Endodermal cell (in vitro differentiated cells): ENCODE results near the gene SPX. TPM values are rescaled to one million over a fixed set of nuclear protein-coding genes. Genes with fewer than 3 reads are reported as not detected.
A peak's percentile ranks its signal among the peaks of the same experiment; 100 is the strongest.

ENCODE experiments used
- DNase-seq: peaks from one replicate; pipeline ENCODE4 v3.0.0-alpha.2; 2017
- H3K27ac ChIP-seq: 2 replicates; pipeline ENCODE4 v1.5.1; 2013; ENCODE audit warnings: mild to moderate bottlenecking, low read depth, low read length, moderate library complexity
- H3K27me3 ChIP-seq: 2 replicates; pipeline ENCODE4 v1.6.1; 2013; ENCODE audit warnings: mild to moderate bottlenecking, low read length, moderate library complexity; ENCODE audit not compliant: insufficient read depth, control insufficient read depth, poor library complexity, severe bottlenecking
- H3K36me3 ChIP-seq: 2 replicates; pipeline ENCODE4 v1.7.0; 2013; ENCODE audit warnings: mild to moderate bottlenecking, low read length, moderate library complexity; ENCODE audit not compliant: control insufficient read depth, insufficient read depth
- H3K4me1 ChIP-seq: one replicate; pipeline ENCODE4 v1.7.0; 2013; ENCODE audit warnings: low read length; ENCODE audit not compliant: control insufficient read depth, insufficient read depth
- H3K4me3 ChIP-seq: 2 replicates; pipeline ENCODE4 v1.5.1; 2013; ENCODE audit warnings: mild to moderate bottlenecking, low read length, moderate library complexity
- H3K9ac ChIP-seq: 2 replicates; pipeline ENCODE4 v1.6.1; 2013; ENCODE audit warnings: mild to moderate bottlenecking, low read length, moderate library complexity; ENCODE audit not compliant: poor library complexity, severe bottlenecking; ENCODE audit errors: extremely low read depth
- H3K9me3 ChIP-seq: 2 replicates; pipeline ENCODE4 v1.6.1; 2013; ENCODE audit warnings: mild to moderate bottlenecking, low read length, moderate library complexity; ENCODE audit not compliant: control insufficient read depth
- H3K27ac Mint-ChIP-seq: 2 replicates; pipeline ENCODE4 v1.8.0; 2020; ENCODE audit warnings: mixed read lengths
- H3K27me3 Mint-ChIP-seq: 2 replicates; pipeline ENCODE4 v1.8.0; 2021; ENCODE audit warnings: mild to moderate bottlenecking, mixed read lengths; ENCODE audit not compliant: insufficient read depth
- H3K36me3 Mint-ChIP-seq: 2 replicates; pipeline ENCODE4 v1.8.0; 2020; ENCODE audit warnings: low read depth, mixed read lengths
- H3K4me1 Mint-ChIP-seq: 2 replicates; pipeline ENCODE4 v1.8.0; 2020; ENCODE audit warnings: mixed read lengths
- H3K4me3 Mint-ChIP-seq: 2 replicates; pipeline ENCODE4 v1.8.0; 2020; ENCODE audit warnings: mild to moderate bottlenecking, moderate library complexity, mixed read lengths
- H3K9me3 Mint-ChIP-seq: 2 replicates; pipeline ENCODE4 v1.8.0; 2020; ENCODE audit warnings: mild to moderate bottlenecking, mixed read lengths
- WGBS, 2 experiments: methylation state at CpG; one replicate each; pipeline versions ENCODE4 v1.1.5 to v1.1.7; 2013; ENCODE audit warnings: missing lambda C conversion rate in 2 of 2, mixed read lengths in 1 of 2; ENCODE audit not compliant: insufficient coverage in 1 of 2, insufficient read length in 1 of 2; 5-methylcytosine and 5-hydroxymethylcytosine counted together
- total RNA-seq, 2 donors: library from RNA; stranded (reverse); fragmentation: NEBNext Ultra II Directional in 1 of 2; extraction: Animal tissue kit (Norgen Biotek cat#: 25700) in 1 of 2; gene quantifications; 2 replicates in 1 of 2; 3 replicates in 1 of 2; pipeline ENCODE4 v1.2.1, GENCODE V29; 2021
- TF ChIP-seq, protein P1 (sequence below): fragments of 200-600 bp; sonication (generic); conservative IDR thresholded peaks from 2 replicates; pipeline ENCODE4 v1.5.0; 2021; ENCODE audit warnings: antibody characterized with exemption, mild to moderate bottlenecking

The SPX gene
- total RNA-seq, 2 donors from 2014 or later: 0.38 to 0.48 TPM

DNA sequence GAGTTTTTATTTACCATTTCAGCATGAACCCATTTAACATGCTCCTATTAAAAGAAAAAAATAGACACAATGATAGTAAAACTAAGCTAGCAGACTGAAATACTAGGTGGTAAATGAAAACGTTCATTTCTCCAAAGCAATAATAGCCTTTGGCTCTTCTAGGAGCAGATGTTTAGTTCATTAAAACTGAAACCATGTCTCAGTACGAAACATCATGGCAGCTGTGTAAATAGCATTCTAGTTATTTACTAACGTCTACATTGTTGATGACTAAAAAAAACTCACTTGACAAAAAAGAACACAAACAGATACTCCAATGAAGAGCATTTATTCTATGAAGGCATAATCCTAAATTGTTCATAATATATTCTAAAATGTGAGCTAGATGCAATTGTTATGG is 42.6 kb upstream of the SPX start:
- Mint-ChIP-seq H3K27me3 (no peaks in the 10 kb centered on the region), H3K36me3 (peaks cover 17% of the 10 kb centered on the region), H3K4me1 (no peaks in the 10 kb centered on the region), H3K27ac (no peak overlapping the region), H3K4me3 (no peak overlapping the region), H3K9me3 (no peaks in the 10 kb centered on the region)
- Histone ChIP-seq H3K27me3 (no peaks in the 10 kb centered on the region), H3K4me1 (no peaks in the 10 kb centered on the region), H3K27ac (no peak overlapping the region), H3K9ac (no peak overlapping the region), H3K4me3 (no peak overlapping the region), H3K36me3 (peaks cover 73% of the 10 kb centered on the region), H3K9me3 (no peaks in the 10 kb centered on the region)
- WGBS, 2 experiments: 95 to 100% methylated on average over 3 of the region's 3 CpGs
- TF ChIP-seq, protein P1, sequence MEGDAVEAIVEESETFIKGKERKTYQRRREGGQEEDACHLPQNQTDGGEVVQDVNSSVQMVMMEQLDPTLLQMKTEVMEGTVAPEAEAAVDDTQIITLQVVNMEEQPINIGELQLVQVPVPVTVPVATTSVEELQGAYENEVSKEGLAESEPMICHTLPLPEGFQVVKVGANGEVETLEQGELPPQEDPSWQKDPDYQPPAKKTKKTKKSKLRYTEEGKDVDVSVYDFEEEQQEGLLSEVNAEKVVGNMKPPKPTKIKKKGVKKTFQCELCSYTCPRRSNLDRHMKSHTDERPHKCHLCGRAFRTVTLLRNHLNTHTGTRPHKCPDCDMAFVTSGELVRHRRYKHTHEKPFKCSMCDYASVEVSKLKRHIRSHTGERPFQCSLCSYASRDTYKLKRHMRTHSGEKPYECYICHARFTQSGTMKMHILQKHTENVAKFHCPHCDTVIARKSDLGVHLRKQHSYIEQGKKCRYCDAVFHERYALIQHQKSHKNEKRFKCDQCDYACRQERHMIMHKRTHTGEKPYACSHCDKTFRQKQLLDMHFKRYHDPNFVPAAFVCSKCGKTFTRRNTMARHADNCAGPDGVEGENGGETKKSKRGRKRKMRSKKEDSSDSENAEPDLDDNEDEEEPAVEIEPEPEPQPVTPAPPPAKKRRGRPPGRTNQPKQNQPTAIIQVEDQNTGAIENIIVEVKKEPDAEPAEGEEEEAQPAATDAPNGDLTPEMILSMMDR: no peak
- DNase-seq: no peak

DNA sequence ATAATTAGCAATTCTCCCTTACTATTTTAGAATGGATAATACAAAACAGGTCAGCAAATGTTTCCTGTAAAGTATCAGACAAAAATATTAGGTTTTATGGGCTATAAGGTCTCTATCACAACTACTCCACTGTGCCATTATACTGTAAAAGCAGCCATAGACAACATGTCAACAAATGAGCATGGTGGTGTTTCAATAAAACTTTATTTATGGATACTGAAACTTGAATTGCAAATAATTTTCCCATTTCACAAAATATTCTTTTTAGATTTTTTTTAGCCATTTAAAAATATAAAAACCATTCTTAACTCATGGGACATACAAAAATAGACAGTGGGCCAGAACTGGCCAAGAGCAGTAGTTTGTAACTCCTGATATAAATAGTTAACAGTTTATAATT is 40.1 kb upstream of the SPX start:
- H3K4me1 ChIP-seq: no peaks in the 10 kb centered on the region
- no peaks in the 10 kb centered on the region for H3K27me3 Mint-ChIP-seq
- H3K4me3 Mint-ChIP-seq: no peak overlapping the region
- no peak overlapping the region for H3K9ac ChIP-seq
- H3K36me3 Mint-ChIP-seq: peaks cover 31% of the 10 kb centered on the region
- H3K9me3 ChIP-seq: no peaks in the 10 kb centered on the region
- H3K27me3 ChIP-seq: no peaks in the 10 kb centered on the region
- TF ChIP-seq, protein P1: no peak
- H3K9me3 Mint-ChIP-seq: no peaks in the 10 kb centered on the region
- H3K36me3 ChIP-seq: peaks cover 79% of the 10 kb centered on the region
- no peak overlapping the region for H3K27ac Mint-ChIP-seq
- no peak overlapping the region for H3K27ac ChIP-seq
- H3K4me1 Mint-ChIP-seq: no peaks in the 10 kb centered on the region
- DNase-seq: no peak
- H3K4me3 ChIP-seq: no peak overlapping the region

GRCh38 chr12:21499765-21500164 is 26.3 kb upstream of the SPX start:
- H3K4me1 ChIP-seq: peaks cover 7% of the 10 kb centered on the region

More at GRCh38 chr12:21499765-21500164, 26.3 kb upstream of the SPX start:
- Mint-ChIP-seq H3K27ac (no peak overlapping the region), H3K4me3 (no peak overlapping the region), H3K36me3 (peaks cover 37% of the 10 kb centered on the region), H3K4me1 (peaks cover 17% of the 10 kb centered on the region), H3K9me3 (no peaks in the 10 kb centered on the region), H3K27me3 (no peaks in the 10 kb centered on the region)
- 67 to 70% methylated on average over 1 to 2 of the region's 2 CpGs for WGBS, 2 experiments
- Histone ChIP-seq H3K4me3 (peak overlapping the region; percentile 96), H3K27me3 (no peaks in the 10 kb centered on the region), H3K9ac (no peak overlapping the region), H3K27ac (no peak overlapping the region), H3K9me3 (no peaks in the 10 kb centered on the region), H3K36me3 (peaks cover 36% of the 10 kb centered on the region)
- TF ChIP-seq, protein P1: no peak
- DNase-seq: no peak
